ENCODE measurements around the gene NUTM2E.
"Not testable (repeated sequence)": the region's sequence is repeated elsewhere in the genome, so short reads cannot be mapped to it uniquely, and the experiment has no call there.

The NUTM2E gene, protein sequence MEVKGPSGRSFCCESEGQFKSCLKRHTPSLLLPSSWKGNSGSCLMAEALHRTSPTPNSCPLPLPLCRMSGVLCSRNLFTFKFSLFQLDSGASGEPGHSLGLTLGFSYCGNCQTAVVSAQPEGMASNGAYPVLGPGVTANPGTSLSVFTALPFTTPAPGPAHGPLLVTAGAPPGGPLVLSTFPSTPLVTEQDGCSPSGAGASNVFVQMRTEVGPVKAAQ (N-terminal part only)

DNA sequence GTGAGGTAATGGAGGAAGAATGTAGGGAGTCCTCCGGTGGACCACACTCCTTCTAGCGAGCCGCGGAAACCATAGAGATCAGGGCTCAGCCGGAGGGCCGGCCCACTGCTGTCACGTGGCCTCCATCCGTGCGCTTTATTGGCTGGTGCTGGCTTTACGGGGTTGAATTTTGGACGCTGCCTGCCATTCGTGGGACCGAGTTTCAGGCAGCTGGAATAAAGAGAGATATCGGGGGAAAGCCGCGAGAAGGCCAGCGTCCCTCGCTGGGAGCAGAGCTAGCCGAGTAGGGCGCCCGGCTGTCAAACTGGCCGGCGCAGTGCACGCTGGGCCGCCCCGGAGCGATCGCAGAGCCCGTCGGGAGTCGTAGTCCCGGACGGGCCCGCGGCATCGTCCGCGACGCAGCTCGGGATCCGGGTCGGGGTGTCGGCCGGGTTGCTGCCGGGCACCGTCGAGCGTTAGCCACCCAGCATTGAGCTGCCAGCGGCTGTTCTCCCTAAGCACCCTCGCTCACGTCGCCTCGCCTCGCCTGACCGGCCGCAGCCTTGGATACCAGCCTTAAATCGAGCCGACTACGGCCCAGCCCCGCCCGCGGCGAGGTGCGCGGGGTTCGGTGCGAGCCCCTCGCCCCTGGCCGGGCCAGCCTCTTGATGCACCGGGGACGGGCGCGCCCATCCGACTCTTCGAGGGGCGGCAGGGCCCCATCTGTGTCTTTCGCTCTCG is at the start of gene NUTM2E:
TSS of gene NUTM2E (plus strand) at position 244 of the 720 bp plus-strand sequence. CDS start 15,002 bp downstream, outside the sequence.
- FAIRE-seq, result not testable (repeated sequence)

DNA sequence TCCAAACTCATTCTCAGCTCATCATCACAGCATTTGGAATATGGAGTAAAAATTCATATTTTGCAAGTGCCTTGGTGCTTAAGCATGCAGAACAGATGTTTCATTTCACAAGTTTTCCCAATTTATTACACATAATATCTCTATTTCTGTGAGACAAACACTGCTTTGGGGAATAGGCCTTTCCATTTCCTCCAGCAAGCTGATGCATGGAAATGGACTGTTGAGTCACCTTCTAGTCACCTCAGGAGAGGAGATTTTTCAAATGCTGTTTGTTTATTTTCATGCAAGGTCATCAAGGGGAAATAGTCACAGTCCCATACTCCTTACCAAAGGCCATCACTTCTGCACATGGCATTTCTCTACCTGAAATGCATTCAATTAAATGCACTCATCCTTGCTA is 48.5 kb upstream of the NUTM2E start:
- FAIRE-seq, result not testable (repeated sequence)

DNA sequence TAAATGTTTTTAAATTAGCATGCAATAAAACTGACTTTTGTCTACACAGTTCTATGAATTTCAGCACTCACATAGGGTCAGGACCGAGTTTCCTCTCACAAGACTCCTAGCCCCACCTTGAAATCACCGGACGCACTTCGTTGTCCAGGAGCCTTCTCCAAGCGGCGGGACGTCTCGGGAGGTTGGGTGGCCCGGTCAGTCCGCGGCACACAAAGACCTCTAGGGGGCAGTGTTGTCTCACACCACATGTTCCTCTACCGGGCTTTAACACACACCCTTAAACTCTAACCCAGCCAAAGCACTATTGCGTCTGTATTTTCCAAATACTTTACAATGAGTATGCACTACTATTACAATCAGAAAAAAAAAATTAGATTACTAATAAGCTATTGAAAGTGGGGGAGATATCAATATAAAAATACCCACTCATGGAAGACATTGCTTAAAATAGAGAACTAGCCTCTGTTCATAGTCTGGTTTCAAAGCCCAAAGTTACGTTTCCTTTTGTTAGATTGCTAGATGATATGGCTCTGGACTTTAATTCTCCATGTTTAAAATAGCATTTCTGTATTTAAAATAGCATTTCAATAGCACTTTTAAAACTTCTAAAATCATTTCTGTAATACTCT is 47.1 kb upstream of the NUTM2E start:
- FAIRE-seq, result not testable (repeated sequence)

DNA sequence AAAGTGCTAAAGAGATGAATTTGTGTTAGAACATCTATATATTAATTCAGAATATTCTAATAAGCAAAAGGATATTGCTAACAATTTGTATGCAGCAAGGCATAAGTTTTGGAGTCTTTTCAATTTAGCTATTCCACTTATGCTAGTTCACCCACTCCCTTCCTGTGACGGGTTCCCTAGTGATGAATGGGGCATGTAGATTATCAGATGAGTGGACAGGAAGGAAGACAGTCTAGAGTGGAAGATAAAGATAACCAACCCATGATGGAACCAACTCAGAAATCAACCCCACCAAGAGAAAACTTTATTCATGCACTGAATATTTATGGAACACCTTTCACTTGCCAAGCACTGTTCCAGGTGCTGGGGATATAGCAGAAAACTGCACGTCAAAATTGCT is 46.5 kb upstream of the NUTM2E start:
- FAIRE-seq, result not testable (repeated sequence)

DNA sequence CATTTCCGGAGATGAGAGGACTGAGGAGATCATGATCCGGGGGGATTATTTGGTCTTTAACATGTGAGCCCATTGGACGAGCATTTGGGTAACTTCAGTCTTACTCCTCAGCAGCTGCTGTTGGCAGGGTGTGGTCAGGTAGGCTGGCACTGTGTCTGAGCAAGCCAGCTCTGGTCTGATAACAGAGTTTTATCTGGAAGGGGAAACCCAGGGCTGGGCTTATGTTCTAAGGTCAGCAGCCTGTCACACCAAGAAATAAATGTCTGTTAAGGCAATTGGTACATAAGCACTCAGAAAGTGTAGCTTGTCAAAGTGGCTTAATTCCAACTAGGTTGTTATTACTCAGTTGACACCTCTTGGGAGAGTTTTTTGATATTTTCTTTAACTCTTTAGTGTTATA is 45.0 kb upstream of the NUTM2E start:
- FAIRE-seq, result not testable (repeated sequence)

DNA sequence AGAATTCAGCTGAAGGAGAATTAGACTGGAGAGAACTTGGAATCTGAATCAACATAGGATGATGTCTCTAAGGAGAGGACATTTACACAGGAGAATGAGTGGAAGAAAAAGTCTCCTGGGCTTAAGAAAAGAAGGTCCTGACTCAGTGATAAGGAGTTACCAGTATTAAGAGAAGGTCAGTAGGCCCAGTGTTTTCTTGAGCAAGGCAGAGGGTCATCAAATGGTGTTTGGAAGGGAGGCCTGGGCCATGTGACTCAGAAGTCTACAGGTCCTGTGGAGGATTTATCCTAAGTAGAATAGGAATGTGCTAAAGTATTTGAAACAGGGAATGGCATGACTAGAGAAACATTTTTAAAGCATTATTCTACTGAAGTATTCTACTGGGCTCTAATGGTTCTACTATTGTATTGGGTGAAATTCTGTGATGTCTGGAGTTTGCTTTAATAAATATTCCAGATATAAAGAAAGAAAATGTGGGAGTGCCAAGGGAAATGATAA is 39.0 kb upstream of the NUTM2E start:
- FAIRE-seq, result not testable (repeated sequence)

DNA sequence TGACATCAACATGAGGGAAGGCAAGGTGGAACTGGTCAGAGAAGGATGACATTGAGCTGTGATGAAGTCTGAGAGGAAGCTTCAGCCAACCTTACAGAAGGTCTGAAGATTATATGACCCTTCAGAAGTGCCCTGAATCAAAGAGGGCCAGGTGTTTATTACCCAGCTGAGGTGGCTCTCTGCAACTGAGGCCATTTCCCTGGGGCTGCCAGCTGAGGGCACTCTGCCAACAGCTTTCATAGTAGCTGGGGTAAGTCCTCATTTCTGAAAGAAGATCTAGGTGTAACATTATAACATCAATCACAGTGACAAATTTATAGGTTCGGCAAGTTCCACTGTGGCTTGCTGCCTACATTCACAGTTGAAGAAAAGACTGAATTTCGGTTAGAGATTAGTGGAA is 37.2 kb upstream of the NUTM2E start:
- FAIRE-seq, result not testable (repeated sequence)

DNA sequence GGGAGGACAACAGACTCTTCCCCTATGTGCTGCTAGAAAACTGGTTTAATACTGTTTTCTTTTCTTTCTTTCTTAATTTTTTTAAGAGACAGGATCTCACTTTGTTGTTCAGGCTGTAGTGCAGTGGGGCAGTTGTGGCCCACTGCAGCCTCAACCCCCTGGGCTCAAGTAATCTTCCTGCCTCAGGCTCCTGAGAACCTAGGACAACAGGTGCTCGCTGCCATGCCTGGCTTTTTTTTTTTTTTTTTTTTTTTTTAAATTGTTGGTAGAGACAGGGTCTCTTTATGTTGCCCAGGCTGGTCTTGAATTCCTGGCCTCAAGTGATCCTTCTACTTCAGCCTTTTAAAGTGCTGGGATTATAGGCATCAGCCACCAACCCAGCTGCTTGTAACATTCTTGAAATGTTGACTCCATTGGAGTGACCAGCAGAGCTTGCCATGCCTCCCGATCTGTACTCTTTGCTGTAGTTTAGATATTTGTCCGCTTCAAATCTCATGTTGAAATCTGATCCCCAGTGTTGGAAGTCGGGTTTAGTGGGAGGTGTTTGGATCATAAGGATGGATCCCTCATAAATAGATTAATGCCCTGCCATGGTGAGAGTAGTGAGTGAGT is 34.5 kb upstream of the NUTM2E start:
- not testable (repeated sequence) for FAIRE-seq

DNA sequence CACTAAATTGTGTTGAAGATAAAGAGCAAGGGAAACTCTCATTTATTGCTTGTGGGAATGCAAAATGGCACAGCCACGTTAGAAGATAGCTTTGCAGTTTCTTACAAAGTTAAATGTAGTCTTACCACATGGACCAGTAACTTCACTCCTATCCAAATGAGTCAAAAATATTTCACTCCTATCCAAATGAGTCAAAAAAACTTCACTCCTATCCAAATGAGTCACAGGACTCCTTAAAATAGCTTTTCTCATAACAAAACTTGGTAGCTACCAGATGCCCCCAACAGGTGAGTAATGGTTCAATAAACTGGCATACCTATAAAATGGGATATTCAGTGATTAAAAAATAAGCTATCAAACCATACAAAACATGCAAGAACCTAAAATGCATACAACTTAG is 27.2 kb upstream of the NUTM2E start:
- FAIRE-seq, result not testable (repeated sequence)

DNA sequence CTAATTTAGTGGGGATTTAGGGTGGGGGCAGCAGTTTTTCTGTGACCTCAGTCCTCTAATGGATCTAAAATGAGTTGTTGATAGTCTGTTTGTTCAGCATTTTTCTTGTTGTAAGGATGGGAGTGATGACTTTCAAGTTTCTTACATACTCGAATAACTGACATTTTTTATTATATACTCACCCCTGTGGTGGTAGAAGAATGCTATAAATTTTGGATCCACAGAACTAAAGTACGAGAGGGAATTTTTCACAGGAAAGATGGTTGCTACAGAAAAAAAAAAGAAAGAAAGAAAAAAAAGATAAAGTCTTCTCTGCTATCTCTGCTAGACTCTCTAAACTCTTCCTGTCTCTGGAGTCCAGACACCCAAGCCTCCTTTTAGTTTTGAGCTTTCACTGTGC is 20.7 kb upstream of the NUTM2E start:
- not testable (repeated sequence) for FAIRE-seq

DNA sequence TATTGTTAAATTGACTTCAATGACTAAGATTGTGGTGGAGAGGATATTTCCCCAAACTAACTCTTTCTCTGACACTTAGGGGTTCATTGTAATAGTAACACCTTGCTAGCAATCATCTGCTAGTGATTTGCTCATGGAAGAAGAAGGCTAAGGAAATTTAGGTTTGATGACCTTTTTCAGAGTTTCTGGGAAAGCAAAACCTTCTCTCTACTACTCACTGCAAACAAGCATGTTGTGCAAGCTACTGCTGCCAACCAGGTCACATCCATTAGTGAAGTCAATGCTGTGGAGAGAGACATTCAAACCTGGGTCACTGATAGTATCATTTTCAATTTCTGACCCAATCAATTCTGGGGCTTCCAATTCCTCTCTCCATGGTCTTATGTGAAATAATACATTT is 14.6 kb upstream of the NUTM2E start:
- not testable (repeated sequence) for FAIRE-seq

DNA sequence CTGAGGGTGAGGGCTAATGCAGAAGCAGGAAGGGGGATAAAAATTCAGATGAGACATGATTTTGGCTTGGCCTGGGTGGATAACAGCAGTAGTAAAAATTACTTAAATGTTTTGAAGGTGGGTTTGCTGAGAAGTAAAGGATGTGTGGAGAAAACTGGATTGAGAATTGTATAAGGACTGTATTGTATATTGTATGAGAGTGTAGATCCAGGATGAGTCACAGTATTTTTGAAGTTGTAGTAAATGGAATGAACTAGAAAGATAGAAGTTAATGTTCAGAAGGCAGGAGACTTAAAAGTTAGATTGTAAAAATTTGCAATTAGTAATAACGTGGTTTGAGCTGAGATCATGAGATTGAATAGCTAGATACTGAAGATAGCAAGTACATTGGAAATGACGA is 10.2 kb upstream of the NUTM2E start:
- FAIRE-seq, result not testable (repeated sequence)

DNA sequence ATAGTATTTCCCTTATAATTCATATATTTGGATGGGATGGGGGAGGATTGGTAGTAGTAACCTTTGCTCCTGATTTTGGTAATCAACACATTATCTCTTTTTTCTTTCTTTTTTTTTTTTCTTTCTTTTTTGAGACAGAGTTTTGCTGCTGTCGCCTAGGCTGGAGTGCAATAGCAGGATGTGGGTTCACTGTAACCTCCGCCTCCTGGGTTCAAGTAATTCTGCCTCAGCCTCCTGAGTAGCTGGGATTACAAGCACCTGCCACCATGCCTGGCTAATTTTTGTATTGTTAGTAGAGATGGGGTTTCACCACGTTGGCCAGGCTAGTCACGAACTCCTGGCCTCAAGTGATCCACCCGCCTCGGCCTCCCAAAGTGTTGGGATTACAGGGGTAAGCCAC is 3.2 kb upstream of the NUTM2E start:
- not testable (repeated sequence) for FAIRE-seq

DNA sequence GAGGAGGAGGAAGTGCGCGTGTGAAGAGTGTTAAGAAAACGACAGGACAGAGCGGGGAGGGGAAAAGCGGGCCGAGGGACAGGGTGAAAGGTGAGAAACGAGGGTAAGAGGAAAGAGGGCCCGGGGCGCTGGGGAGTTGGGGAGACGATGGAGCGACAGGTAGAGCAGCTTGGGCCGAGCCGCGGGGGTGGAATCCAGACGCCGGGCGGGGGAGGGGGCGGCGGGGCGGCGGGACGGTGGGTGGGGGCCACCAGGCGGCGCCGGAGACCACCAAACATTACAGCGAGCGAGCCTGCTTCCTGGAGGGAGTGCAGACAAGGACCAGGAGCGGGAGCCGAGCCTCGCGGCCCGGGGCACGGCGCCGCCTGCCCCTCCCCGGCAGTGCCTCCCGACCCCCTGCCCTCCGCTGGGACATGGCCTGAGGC is 940 bp upstream of the NUTM2E start:
- FAIRE-seq, result not testable (repeated sequence)

DNA sequence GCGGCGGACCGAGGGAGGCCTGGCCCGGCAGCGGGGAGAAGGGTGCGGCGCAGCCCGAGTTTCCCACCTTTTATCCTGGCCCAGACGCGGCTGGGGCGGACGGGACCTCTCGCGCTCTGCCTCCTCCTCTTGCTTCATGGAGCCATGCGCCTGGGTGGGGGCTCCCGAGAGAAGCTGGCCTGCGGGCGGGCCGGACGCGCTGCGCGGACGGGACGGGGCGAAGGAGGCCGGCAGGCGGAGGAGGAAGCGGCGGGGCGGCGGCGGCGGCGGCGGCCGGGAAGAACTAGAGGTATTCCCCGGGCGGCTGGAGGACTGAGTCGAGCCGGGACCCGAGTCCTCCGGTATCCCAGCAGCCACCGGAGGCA is 426 bp upstream of the NUTM2E start:
- FAIRE-seq, result not testable (repeated sequence)

DNA sequence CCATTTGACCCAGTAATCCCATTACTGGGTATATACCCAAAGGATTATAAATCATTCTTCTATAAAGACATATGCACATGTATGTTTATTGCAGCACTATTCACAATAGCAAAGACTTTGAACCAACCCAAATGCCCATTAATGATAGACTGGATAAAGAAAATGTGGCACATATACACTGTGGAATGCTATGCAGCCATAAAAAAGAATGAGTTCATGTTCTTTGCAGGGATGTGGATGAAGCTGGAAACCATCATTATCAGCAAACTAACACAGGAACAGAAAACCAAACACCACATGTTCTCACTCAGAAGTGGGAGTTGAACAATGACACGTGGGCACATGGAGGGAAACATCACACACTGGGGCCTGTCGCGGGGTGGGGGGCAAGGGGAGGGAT is 7.3 kb downstream of the NUTM2E start:
- FAIRE-seq, result not testable (repeated sequence)

DNA sequence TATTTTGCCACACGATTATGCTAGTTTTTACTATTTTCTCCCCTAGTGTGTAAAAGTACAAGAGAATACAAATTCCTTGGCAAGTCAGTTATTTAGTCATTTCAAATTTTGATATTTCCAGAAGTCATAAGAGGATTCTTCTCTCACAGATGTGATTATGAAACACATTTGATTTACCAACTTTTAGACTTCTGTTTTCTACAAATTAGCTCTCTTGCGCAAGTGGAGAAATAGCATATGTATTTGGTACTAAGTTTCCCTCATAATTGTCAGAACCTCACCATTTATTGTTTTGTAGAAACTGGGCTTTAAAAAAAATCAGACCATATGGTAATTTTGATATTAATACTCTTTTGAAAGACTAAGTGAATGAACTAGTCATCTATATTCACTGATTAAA is 9.4 kb downstream of the NUTM2E start:
- FAIRE-seq, result not testable (repeated sequence)

DNA sequence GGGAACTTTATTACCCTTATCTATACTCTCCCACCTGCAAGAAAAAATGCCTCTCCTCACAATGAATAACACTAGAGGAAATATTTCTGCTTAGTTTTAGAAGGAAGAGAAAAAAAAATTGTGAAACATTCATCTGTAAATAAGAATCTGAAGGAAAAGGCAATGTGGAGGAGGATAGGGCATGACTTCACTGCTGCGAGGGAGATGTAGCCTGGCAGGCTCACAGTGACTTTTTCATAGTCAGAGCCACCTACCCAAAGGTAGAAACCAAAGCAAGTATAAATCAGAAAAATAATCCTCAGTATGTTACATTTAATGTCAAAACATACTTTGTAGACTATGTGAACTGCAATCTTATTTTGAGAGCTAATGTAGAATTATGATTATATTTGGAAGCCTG is 10.4 kb downstream of the NUTM2E start:
- FAIRE-seq, result not testable (repeated sequence)

DNA sequence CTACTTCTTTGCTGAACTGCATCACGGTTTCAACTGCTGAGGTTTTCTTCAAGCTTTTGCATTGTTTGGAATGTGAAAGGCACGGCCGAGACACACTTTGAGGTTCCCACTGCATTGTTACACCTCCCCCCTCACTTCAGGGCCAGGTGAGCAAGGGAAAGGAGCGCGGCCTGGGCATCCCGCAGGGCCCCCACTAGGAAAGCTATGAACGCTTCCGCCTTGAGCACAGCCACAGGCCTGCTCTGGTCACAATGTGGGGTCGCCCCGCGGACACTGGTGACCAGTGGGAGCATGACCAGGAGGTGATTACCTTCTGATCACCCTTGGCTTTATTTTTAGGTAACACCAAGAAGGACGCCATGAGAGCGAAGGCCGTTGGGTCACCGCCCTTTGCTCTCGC is 11.9 kb downstream of the NUTM2E start:
- not testable (repeated sequence) for FAIRE-seq

DNA sequence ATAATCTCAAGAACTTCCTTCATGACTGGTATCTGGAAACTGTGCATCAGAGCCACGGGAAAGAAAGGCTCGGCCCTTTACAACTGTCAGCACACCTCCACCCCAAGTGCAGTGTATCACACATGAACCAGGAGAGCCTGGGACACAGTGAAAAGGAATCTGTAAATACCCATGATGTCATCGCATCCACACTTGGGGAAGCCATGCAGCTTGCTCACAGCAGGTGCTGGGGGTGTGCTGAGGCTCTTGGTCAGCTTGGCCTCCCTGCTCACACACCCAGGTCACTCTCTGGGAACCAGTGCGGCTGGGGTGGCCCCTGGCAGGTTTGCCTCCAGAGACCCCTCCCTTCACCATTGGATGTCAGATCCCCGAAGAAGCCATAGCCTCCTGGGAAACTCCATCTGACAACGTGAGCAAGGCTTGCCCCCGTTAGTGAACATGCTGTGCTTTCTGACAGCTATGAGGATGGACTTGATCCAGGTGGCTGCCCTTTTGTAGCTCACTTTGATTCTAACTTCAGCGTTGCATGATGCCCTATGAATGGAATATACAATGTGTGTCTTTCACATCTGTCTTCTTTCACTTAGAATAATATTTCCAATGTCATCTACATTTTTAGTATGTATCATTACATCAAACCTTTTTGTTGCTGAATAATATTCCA is 26.8 kb downstream of the NUTM2E start:
- FAIRE-seq, result not testable (repeated sequence)

DNA sequence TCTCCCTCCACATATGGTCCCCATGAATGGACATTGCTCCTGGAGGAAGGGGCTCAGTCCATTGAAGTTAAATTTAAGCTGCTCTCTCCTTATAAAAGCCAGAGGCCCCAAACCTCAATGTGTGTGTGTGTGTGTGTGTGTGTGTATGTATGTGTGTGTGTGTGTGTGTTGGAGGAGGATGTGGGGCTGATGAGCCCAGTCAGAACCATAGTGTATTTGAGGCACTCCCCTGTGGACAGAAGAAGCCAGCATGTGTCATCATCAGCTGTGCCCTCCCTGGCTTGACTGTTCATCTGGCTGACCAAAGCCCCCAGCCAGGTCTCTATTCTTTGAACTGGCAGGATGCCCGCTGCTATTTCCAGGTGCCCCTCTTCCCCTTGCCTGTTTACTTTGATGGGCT is 35.7 kb downstream of the NUTM2E start:
- not testable (repeated sequence) for FAIRE-seq

DNA sequence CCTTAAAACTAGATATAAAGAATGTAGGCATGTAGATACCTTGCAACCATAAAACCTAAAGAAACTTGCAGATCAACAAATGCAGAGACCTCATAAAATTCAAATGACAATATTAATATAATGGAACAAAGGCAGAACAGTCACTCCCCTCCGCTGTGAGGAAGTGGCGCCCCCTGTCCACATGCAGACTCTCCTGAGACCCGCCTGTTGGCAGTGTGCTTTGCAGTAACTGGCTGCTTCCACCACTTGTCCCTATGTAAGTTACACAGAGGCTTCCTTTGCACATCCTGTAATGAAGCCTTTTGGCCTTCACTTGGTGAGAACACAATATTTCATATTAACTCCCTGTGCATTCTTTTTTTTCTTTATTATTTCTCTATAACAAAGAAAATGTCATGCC is 36.3 kb downstream of the NUTM2E start:
- FAIRE-seq, result not testable (repeated sequence)
